Caco-2 (cell line): Measurements from ENCODE around the gene CAMK2D. TPM values are rescaled to one million over a fixed set of nuclear protein-coding genes. Genes with fewer than 3 reads are reported as not detected.

Experiments
- BruUV-seq: library from RNA; stranded (reverse); fragments of 400-500 nt; replicated peaks from 2 replicates; lab custom pipeline; 2021; lab: Mats Ljungman, UMichigan
- CTCF ChIA-PET: fragments of 300-600 bp; sonication (Branson Sonifier 250); formaldehyde crosslinking; loops from one replicate; lab custom pipeline; 2022; ENCODE audit warnings: antibody characterized with exemption; lab: Charles Lee
- POLR2A ChIA-PET: fragments of 300-600 bp; sonication (Branson Sonifier 250); formaldehyde crosslinking; loops from one replicate; lab custom pipeline; 2022; ENCODE audit warnings: antibody characterized with exemption; lab: Charles Lee
- DNase-seq, 2 experiments: peaks; one replicate each; pipeline versions ENCODE4 v3.0.0 to v3.0.0-alpha.2; 2020 to 2022
- H3K27me3 ChIP-seq: replicated peaks from 2 replicates; pipeline ENCODE4 v1.6.0; 2011; ENCODE audit warnings: low read length; ENCODE audit not compliant: control insufficient read depth, insufficient read depth
- H3K36me3 ChIP-seq: 2 replicates; pipeline ENCODE4 v1.5.1; 2011; ENCODE audit warnings: low read length; ENCODE audit not compliant: control insufficient read depth, insufficient read depth
- H3K4me1 ChIP-seq: fragments of 250-450 bp; sonication (Bioruptor Pico); 2 replicates; pipeline ENCODE4 v1.5.1; 2020; ENCODE audit warnings: mild to moderate bottlenecking
- H3K4me3 ChIP-seq: 2 replicates; pipeline ENCODE4 v1.5.1; 2011; ENCODE audit warnings: low read depth, mild to moderate bottlenecking, control low read depth, low read length
- H3K9me3 ChIP-seq: fragments of 250-450 bp; sonication (Bioruptor Pico); 2 replicates; pipeline ENCODE4 v1.5.1; 2020; ENCODE audit warnings: mild to moderate bottlenecking, moderate library complexity
- H3K27ac Mint-ChIP-seq: one replicate; pipeline ENCODE4 v1.8.0; 2022; ENCODE audit warnings: mixed read lengths; ENCODE audit not compliant: unreplicated experiment
- H3K27me3 Mint-ChIP-seq: one replicate; pipeline ENCODE4 v1.8.0; 2022; ENCODE audit warnings: mixed read lengths; ENCODE audit not compliant: insufficient read depth, unreplicated experiment
- H3K36me3 Mint-ChIP-seq: one replicate; pipeline ENCODE4 v1.8.0; 2022; ENCODE audit warnings: mild to moderate bottlenecking, mixed read lengths; ENCODE audit not compliant: insufficient read depth, unreplicated experiment
- H3K4me1 Mint-ChIP-seq: one replicate; pipeline ENCODE4 v1.8.0; 2022; ENCODE audit warnings: low read depth, mixed read lengths; ENCODE audit not compliant: unreplicated experiment
- H3K4me3 Mint-ChIP-seq: one replicate; pipeline ENCODE4 v1.8.0; 2022; ENCODE audit warnings: mild to moderate bottlenecking, moderate library complexity, mixed read lengths; ENCODE audit not compliant: unreplicated experiment
- H3K9me3 Mint-ChIP-seq: one replicate; pipeline ENCODE4 v1.8.0; 2022; ENCODE audit warnings: mixed read lengths; ENCODE audit not compliant: unreplicated experiment
- CTCF ChIP-seq, 2 experiments: fragments of 200-600 bp in 1 of 2; IDR thresholded peaks; 1 replicate in 1 of 2; 2 replicates in 1 of 2; pipeline versions ENCODE4 v1.5.1 to v1.8.0; 2011 to 2022; ENCODE audit warnings: antibody characterized with exemption in 1 of 2, control low read depth in 1 of 2, inconsistent platforms in 1 of 2, low read depth in 1 of 2, low read length in 1 of 2, mild to moderate bottlenecking in 1 of 2, moderate library complexity in 1 of 2; ENCODE audit not compliant: insufficient read depth in 1 of 2, severe bottlenecking in 1 of 2, unreplicated experiment in 1 of 2
- intact Hi-C: fragments of 100-400 bp; cut with micrococcal nuclease; formaldehyde crosslinking; loops from one replicate; pipeline ENCODE4 v1.10.0; 2022; ENCODE audit not compliant: unreplicated experiment
- total RNA-seq: library from RNA; stranded (reverse); gene quantifications from 2 replicates; pipeline ENCODE4 v1.2.3, GENCODE V29; 2022

The CAMK2D gene
- total RNA-seq, 1 experiment from 2014 or later = 65.6 TPM

GRCh38 chr4:113742643-113743042 lies 18.9 kb downstream of the CAMK2D start:
- POLR2A ChIA-PET = no interaction called here
- no peak for DNase-seq
- Mint-ChIP-seq H3K9me3 (no peaks in the 10 kb centered on the region), H3K4me1 (peaks cover 14% of the 10 kb centered on the region), H3K4me3 (no peak overlapping the region), H3K36me3 (peaks cover 4% of the 10 kb centered on the region), H3K27ac (no peak overlapping the region), H3K27me3 (no peaks in the 10 kb centered on the region)
- peaks cover 38% of the 10 kb centered on the region for H3K4me1 ChIP-seq
- no peaks in the 10 kb centered on the region for H3K36me3 ChIP-seq
- no peak overlapping the region for H3K4me3 ChIP-seq
- TF ChIP-seq CTCF (IDR thresholded peaks at IDR 0.05; ENCODE audit: insufficient read depth in 1 of 2, low read depth in 1 of 2, low read length in 1 of 2, severe bottlenecking in 1 of 2, unreplicated experiment in 1 of 2) = no peak
- no TSS peak for BruUV-seq
- intact Hi-C loops = no loop called here
- H3K9me3 ChIP-seq = 0 out of 2 replicates have a peak, but pooled peaks cover 3% of the 10 kb centered on the region
- CTCF ChIA-PET = no interaction called here
- H3K27me3 ChIP-seq = no peaks in the 10 kb centered on the region

- Mint-ChIP-seq H3K4me3 (no peak overlapping the region), H3K4me1 (peaks cover 11% of the 10 kb centered on the region), H3K27me3 (no peaks in the 10 kb centered on the region), H3K9me3 (no peaks in the 10 kb centered on the region), H3K36me3 (no peaks in the 10 kb centered on the region), H3K27ac (peak overlapping the region; percentile 1)
- H3K36me3 ChIP-seq = no peaks in the 10 kb centered on the region
- intact Hi-C loops = no loop called here
- no peak overlapping the region for H3K4me3 ChIP-seq
- ChIA-PET CTCF (no interaction called here), POLR2A (no interaction called here)
- peaks cover 33% of the 10 kb centered on the region for H3K4me1 ChIP-seq
- TF ChIP-seq CTCF (IDR thresholded peaks at IDR 0.05; ENCODE audit: insufficient read depth in 1 of 2, low read depth in 1 of 2, low read length in 1 of 2, severe bottlenecking in 1 of 2, unreplicated experiment in 1 of 2) = no peak
- H3K9me3 ChIP-seq = no peaks in the 10 kb centered on the region
- DNase-seq = no peak
- no TSS peak for BruUV-seq
- no peaks in the 10 kb centered on the region for H3K27me3 ChIP-seq
Measured at GRCh38 chr4:113741956-113742355, 19.6 kb downstream of the CAMK2D start.

- Histone ChIP-seq H3K4me1 (peaks cover 33% of the 10 kb centered on the region), H3K4me3 (no peak overlapping the region), H3K27me3 (no peaks in the 10 kb centered on the region), H3K36me3 (no peaks in the 10 kb centered on the region), H3K9me3 (no peaks in the 10 kb centered on the region)
- ChIA-PET POLR2A (no interaction called here), CTCF (no interaction called here)
- DNase-seq = no peak
- no peak for TF ChIP-seq CTCF (IDR thresholded peaks at IDR 0.05; ENCODE audit: insufficient read depth in 1 of 2, low read depth in 1 of 2, low read length in 1 of 2, severe bottlenecking in 1 of 2, unreplicated experiment in 1 of 2)
- Mint-ChIP-seq H3K4me3 (no peak overlapping the region), H3K27me3 (no peaks in the 10 kb centered on the region), H3K27ac (no peak overlapping the region), H3K9me3 (no peaks in the 10 kb centered on the region), H3K4me1 (peaks cover 11% of the 10 kb centered on the region), H3K36me3 (no peaks in the 10 kb centered on the region)
- BruUV-seq = no TSS peak
- intact Hi-C loops = no loop called here
Measured at GRCh38 chr4:113740857-113741379, 20.6 kb downstream of the CAMK2D start.
